Adrenal gland (tissue), 5 donors: ENCODE results near the gene HABP2.

Source experiments
- POLR2A ChIP-seq, 2 donors: fragments of 450-650 bp; IDR thresholded peaks; one replicate each; pipeline ENCODE4 v1.6.1; 2017; ENCODE audit warnings: antibody characterized with exemption in 2 of 2, mild to moderate bottlenecking in 2 of 2, moderate library complexity in 1 of 2
- TF ChIP-seq, protein P1 (sequence below), 6 experiments: fragments of 450-650 bp in 4 of 6; fragments of 200-600 bp in 2 of 6; sonication (generic) in 1 of 6; IDR thresholded peaks; 1 replicate in 5 of 6; 2 replicates in 1 of 6; pipeline versions ENCODE4 v1.5.1 to v1.8.0; 2016 to 2021; ENCODE audit warnings: antibody characterized with exemption in 6 of 6, mild to moderate bottlenecking in 2 of 6, moderate library complexity in 1 of 6
- donor health status: DM: no; HTN: no; CAD: no.

DNA sequence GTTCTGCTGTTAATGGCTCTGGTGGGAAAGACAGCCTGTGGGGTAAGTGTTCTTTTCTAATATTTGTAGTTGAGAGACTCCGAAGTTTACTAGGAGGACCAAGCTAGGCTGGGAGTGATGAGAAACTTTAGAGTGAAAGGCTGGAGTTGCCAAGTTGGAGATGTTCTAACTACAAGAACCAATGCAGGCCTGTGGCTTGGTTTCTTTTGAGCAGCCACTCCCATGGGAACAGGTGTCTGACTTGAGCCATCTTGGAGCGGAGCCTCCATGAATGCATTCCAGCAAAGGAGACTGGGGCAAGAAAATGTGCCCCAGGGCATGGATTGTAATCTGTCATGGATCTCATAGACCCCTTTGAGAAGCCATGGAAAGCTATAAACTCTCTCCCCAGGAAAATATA lies 296 bp downstream of the HABP2 start:
- TF ChIP-seq, protein P1, sequence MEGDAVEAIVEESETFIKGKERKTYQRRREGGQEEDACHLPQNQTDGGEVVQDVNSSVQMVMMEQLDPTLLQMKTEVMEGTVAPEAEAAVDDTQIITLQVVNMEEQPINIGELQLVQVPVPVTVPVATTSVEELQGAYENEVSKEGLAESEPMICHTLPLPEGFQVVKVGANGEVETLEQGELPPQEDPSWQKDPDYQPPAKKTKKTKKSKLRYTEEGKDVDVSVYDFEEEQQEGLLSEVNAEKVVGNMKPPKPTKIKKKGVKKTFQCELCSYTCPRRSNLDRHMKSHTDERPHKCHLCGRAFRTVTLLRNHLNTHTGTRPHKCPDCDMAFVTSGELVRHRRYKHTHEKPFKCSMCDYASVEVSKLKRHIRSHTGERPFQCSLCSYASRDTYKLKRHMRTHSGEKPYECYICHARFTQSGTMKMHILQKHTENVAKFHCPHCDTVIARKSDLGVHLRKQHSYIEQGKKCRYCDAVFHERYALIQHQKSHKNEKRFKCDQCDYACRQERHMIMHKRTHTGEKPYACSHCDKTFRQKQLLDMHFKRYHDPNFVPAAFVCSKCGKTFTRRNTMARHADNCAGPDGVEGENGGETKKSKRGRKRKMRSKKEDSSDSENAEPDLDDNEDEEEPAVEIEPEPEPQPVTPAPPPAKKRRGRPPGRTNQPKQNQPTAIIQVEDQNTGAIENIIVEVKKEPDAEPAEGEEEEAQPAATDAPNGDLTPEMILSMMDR (IDR thresholded peaks at IDR 0.05) = no peak
- no peak for TF ChIP-seq POLR2A (IDR thresholded peaks at IDR 0.05)
